Measurements from ENCODE around the gene PLEKHB2. TPM values are rescaled to one million over a fixed set of nuclear protein-coding genes. Genes with fewer than 3 reads are reported as not detected.

PLEKHB2 gene
- total RNA-seq, 1 experiment from 2014 or later = 94.8 TPM

- BruUV-seq (replicated peaks) = no TSS peak
- no peak overlapping the region for H2AFZ ChIP-seq (ENCODE audit: low read depth, low read length, poor library complexity, severe bottlenecking)
These were observed 46.3 kb downstream of the PLEKHB2 start for GRCh38 chr2:131151398-131151797.

More at GRCh38 chr2:131151398-131151797, 46.3 kb downstream of the PLEKHB2 start:
- Histone ChIP-seq H3K27ac (ENCODE audit: low read depth, low read length) (no peak overlapping the region), H3K27me3 (ENCODE audit: insufficient read depth, low read length) (no peaks in the 10 kb centered on the region), H3K9me2 (ENCODE audit: insufficient read depth) (no peaks in the 10 kb centered on the region), H3K79me2 (ENCODE audit: insufficient read depth, low read length) (no peaks in the 10 kb centered on the region), H3K9me3 (ENCODE audit: control insufficient read depth in 1 of 2, insufficient read depth in 1 of 2, low read depth in 1 of 2, low read length in 2 of 2) (no peaks in the 10 kb centered on the region), H3K4me2 (ENCODE audit: low read length) (no peak overlapping the region), H4K20me1 (ENCODE audit: insufficient read depth) (no peaks in the 10 kb centered on the region), H3K9ac (ENCODE audit: low read length) (no peak overlapping the region), H3K36me3 (ENCODE audit: control insufficient read depth in 1 of 2, insufficient read depth in 2 of 2, low read length in 2 of 2) (peaks cover 6 to 8% of the 10 kb centered on the region in 2 experiments; a peak in 2 of 4 replicates), H3K4me3 (replicated peaks in 1 of 2; ENCODE audit: low read depth in 1 of 2, low read length in 2 of 2) (no peak overlapping the region), H3K4me1 (ENCODE audit: control insufficient read depth in 1 of 2, insufficient read depth in 2 of 2, low read length in 2 of 2) (peaks cover 0 to 12% of the 10 kb centered on the region in 2 experiments; a peak in 2 of 4 replicates)
- TF ChIP-seq SIN3A (IDR thresholded peaks at IDR 0.05; ENCODE audit: low read depth) (no peak), TCF7L2 (IDR thresholded peaks at IDR 0.05; ENCODE audit: borderline replicate concordance, extremely low read depth, insufficient read depth, insufficient read length) (no peak), ATF3 (IDR thresholded peaks at IDR 0.05) (no peak), POLR2A (IDR thresholded peaks at IDR 0.05; ENCODE audit: borderline replicate concordance, extremely low read depth, insufficient read depth, insufficient read length) (no peak), POLR2AphosphoS5 (IDR thresholded peaks at IDR 0.05; ENCODE audit: low read depth, low read length) (no peak), SRF (IDR thresholded peaks at IDR 0.05; ENCODE audit: low read depth) (no peak), JUND (IDR thresholded peaks at IDR 0.05) (no peak), CTCF (IDR thresholded peaks at IDR 0.05 in 2 of 3, conservative IDR thresholded peaks at IDR 0.05 in 1 of 3; ENCODE audit: borderline replicate concordance in 1 of 3, insufficient read depth in 1 of 3, low read depth in 2 of 3, low read length in 2 of 3) (no peak), RAD21 (IDR thresholded peaks at IDR 0.05; ENCODE audit: low read depth) (no peak), EGR1 (IDR thresholded peaks at IDR 0.05; ENCODE audit: low read depth) (no peak), ZBTB33 (IDR thresholded peaks at IDR 0.05; ENCODE audit: extremely low read depth, insufficient replicate concordance, low read length) (no peak), EZH2phosphoT487 (IDR thresholded peaks at IDR 0.05; ENCODE audit: borderline replicate concordance) (no peak), CBX3 (IDR thresholded peaks at IDR 0.05; ENCODE audit: low read depth) (no peak), ZFX (IDR thresholded peaks at IDR 0.05) (no peak), SP1 (IDR thresholded peaks at IDR 0.05; ENCODE audit: low read depth) (no peak), MAX (IDR thresholded peaks at IDR 0.05) (no peak), CEBPB (IDR thresholded peaks at IDR 0.05; ENCODE audit: low read depth) (no peak), REST (IDR thresholded peaks at IDR 0.05; ENCODE audit: low read depth) (no peak), ZNF274 (IDR thresholded peaks at IDR 0.05; ENCODE audit: low read depth, low read length) (no peak), EZH2 (IDR thresholded peaks at IDR 0.05) (no peak)
- ATAC-seq (no peak), DNase-seq (ENCODE audit: low read depth, low spot score) (no peak)
- CTCF ChIA-PET = no interaction called here
- RAD21 ChIA-PET (ENCODE audit: low non-redundant PET in 1 of 2, low total read pairs in 2 of 2, uncharacterized antibody in 2 of 2, unreplicated experiment in 2 of 2) = no interaction called here
- intact Hi-C loops (cut with micrococcal nuclease) = loop anchor here (5.0 kb wide), 2 partner anchors 521 to 651 kb away; no protein-coding TSS in a partner anchor
- POLR2A ChIA-PET = no interaction called here
